H1 (cell line): ENCODE measurements around the gene TBX4. TPM values are rescaled to one million over a fixed set of nuclear protein-coding genes. Genes with fewer than 3 reads are reported as not detected.
A peak's percentile ranks its signal among the peaks of the same experiment; 100 is the strongest.

ENCODE experiments used
- CTCF ChIA-PET: fragments of 300-600 bp; sonication (Branson Sonifier 250); formaldehyde crosslinking; loops from one replicate; lab custom pipeline; 2021; ENCODE audit not compliant: partially characterized antibody; lab: Charles Lee
- POLR2A ChIA-PET: fragments of 300-600 bp; sonication (Branson Sonifier 250); formaldehyde crosslinking; loops from one replicate; lab custom pipeline; 2021; ENCODE audit warnings: inconsistent platforms; ENCODE audit not compliant: partially characterized antibody; lab: Charles Lee
- DNase-seq, 2 experiments: peaks; one replicate each; pipeline versions ENCODE4 v3.0.0 to v3.0.0-alpha.2; 2010 to 2022; ENCODE audit warnings: low spot score in 2 of 2, low read depth in 1 of 2, mixed read lengths in 1 of 2
- FAIRE-seq: peaks from 2 replicates; lab custom pipeline; 2011; peaks lifted over from hg19 to GRCh38; lab: Jason Lieb, UNC
- H2AFZ ChIP-seq: 2 replicates; pipeline ENCODE4 v1.8.1; 2012; ENCODE audit warnings: low read length, inconsistent platforms
- H2AK5ac ChIP-seq: 2 replicates; pipeline ENCODE4 v1.6.1; 2013; ENCODE audit warnings: low read depth, low read length
- H2BK120ac ChIP-seq: replicated peaks from 2 replicates; pipeline ENCODE3; 2013; ENCODE audit warnings: low read depth, low read length, inconsistent platforms
- H2BK12ac ChIP-seq: 2 replicates; pipeline ENCODE4 v1.6.1; 2013; ENCODE audit warnings: low read depth, low read length
- H2BK15ac ChIP-seq: 2 replicates; pipeline ENCODE4 v1.6.1; 2013; ENCODE audit warnings: low read length
- H2BK20ac ChIP-seq: 2 replicates; pipeline ENCODE4 v1.6.1; 2013; ENCODE audit warnings: low read length
- H2BK5ac ChIP-seq: 2 replicates; pipeline ENCODE4 v1.6.1; 2013; ENCODE audit warnings: low read depth, low read length
- H3K14ac ChIP-seq: 2 replicates; pipeline ENCODE4 v1.6.1; 2013; ENCODE audit warnings: inconsistent platforms; ENCODE audit not compliant: insufficient read length
- H3K18ac ChIP-seq: 2 replicates; pipeline ENCODE4 v1.6.1; 2013; ENCODE audit warnings: low read length; ENCODE audit errors: extremely low read depth
- H3K23ac ChIP-seq: 2 replicates; pipeline ENCODE4 v1.6.1; 2013; ENCODE audit warnings: inconsistent platforms; ENCODE audit not compliant: insufficient read length
- H3K23me2 ChIP-seq: 2 replicates; pipeline ENCODE4 v1.6.1; 2013; ENCODE audit warnings: low read depth, low read length
- H3K27ac ChIP-seq: 2 replicates; pipeline ENCODE4 v1.6.1; 2011; ENCODE audit warnings: low read depth, low read length, inconsistent platforms
- H3K27me3 ChIP-seq, 4 experiments: replicated peaks in 1 of 4; 1 replicate in 1 of 4; 2 replicates in 3 of 4; pipeline versions ENCODE4 v1.6.1 to v1.8.1; 2011 to 2013; ENCODE audit warnings: low read length in 3 of 4, mild to moderate bottlenecking in 3 of 4, inconsistent platforms in 2 of 4, mixed read lengths in 2 of 4, moderate library complexity in 1 of 4; ENCODE audit not compliant: control insufficient read depth in 3 of 4, insufficient read depth in 3 of 4; ENCODE audit errors: extremely low read depth in 1 of 4
- H3K36me3 ChIP-seq, 4 experiments: 2 replicates each; pipeline versions ENCODE4 v1.6.1 to v1.8.1; 2011 to 2013; ENCODE audit warnings: mild to moderate bottlenecking in 4 of 4, low read length in 3 of 4, moderate library complexity in 2 of 4, control low read depth in 1 of 4, inconsistent platforms in 1 of 4; ENCODE audit not compliant: insufficient read depth in 4 of 4, control insufficient read depth in 2 of 4
- H3K4ac ChIP-seq: replicated peaks from 2 replicates; pipeline ENCODE3; 2013; ENCODE audit warnings: low read length, low read depth, mixed read lengths, inconsistent platforms; ENCODE audit not compliant: insufficient read length
- H3K4me1 ChIP-seq, 4 experiments: replicated peaks in 1 of 4; 1 replicate in 1 of 4; 2 replicates in 3 of 4; pipeline versions ENCODE4 v1.6.1 to v1.8.1; 2011 to 2013; ENCODE audit warnings: low read length in 3 of 4, inconsistent platforms in 2 of 4, mixed read lengths in 1 of 4; ENCODE audit not compliant: insufficient read depth in 4 of 4, control insufficient read depth in 3 of 4
- H3K4me2 ChIP-seq, 2 experiments: 2 replicates each; pipeline versions ENCODE4 v1.6.1 to v1.8.1; 2011 to 2013; ENCODE audit warnings: low read depth in 2 of 2, low read length in 2 of 2, control low read depth in 1 of 2, inconsistent platforms in 1 of 2, mild to moderate bottlenecking in 1 of 2; ENCODE audit not compliant: insufficient read depth in 1 of 2
- H3K4me3 ChIP-seq, 4 experiments: fragments of 200-600, 300-600 bp in 1 of 4; sonication (generic), shearing (Covaris generic), sonication (Bioruptor Twin) in 1 of 4; 2 replicates each; pipeline versions ENCODE4 v1.5.1 to v1.8.1; 2011 to 2016; ENCODE audit warnings: low read length in 4 of 4, low read depth in 3 of 4, control low read depth in 2 of 4, inconsistent platforms in 2 of 4, mild to moderate bottlenecking in 2 of 4, mixed read lengths in 1 of 4, moderate library complexity in 1 of 4; ENCODE audit not compliant: insufficient read depth in 2 of 4; ENCODE audit errors: extremely low read depth in 1 of 4
- H3K56ac ChIP-seq: replicated peaks from 2 replicates; pipeline ENCODE3; 2013; ENCODE audit warnings: low read depth, mild to moderate bottlenecking, mixed read lengths, low read length, inconsistent platforms; ENCODE audit not compliant: insufficient read length
- H3K79me1 ChIP-seq: 2 replicates; pipeline ENCODE4 v1.6.1; 2013; ENCODE audit warnings: low read depth, low read length, control low read depth
- H3K79me2 ChIP-seq, 2 experiments: 2 replicates each; pipeline versions ENCODE4 v1.6.1 to v1.8.1; 2012 to 2013; ENCODE audit warnings: low read length in 2 of 2, mild to moderate bottlenecking in 2 of 2, inconsistent platforms in 1 of 2; ENCODE audit not compliant: insufficient read depth in 2 of 2, control insufficient read depth in 1 of 2
- H3K9ac ChIP-seq, 4 experiments: replicated peaks in 1 of 4; 1 replicate in 1 of 4; 2 replicates in 3 of 4; pipeline versions ENCODE4 v1.6.1 to v1.8.1; 2011 to 2013; ENCODE audit warnings: low read depth in 3 of 4, low read length in 3 of 4, control low read depth in 2 of 4, mild to moderate bottlenecking in 2 of 4, moderate library complexity in 2 of 4, inconsistent platforms in 1 of 4; ENCODE audit errors: extremely low read depth in 1 of 4
- H3K9me3 ChIP-seq, 2 experiments: 2 replicates each; pipeline versions ENCODE4 v1.6.1 to v1.8.1; 2012 to 2013; ENCODE audit warnings: mild to moderate bottlenecking in 2 of 2, moderate library complexity in 2 of 2, control low read depth in 1 of 2, inconsistent platforms in 1 of 2, low read depth in 1 of 2, low read length in 1 of 2, mixed read lengths in 1 of 2; ENCODE audit not compliant: insufficient read depth in 2 of 2
- H4K20me1 ChIP-seq, 2 experiments: replicated peaks in 1 of 2; 2 replicates each; pipeline versions ENCODE3 to v1.8.1; 2011 to 2013; ENCODE audit warnings: inconsistent platforms in 2 of 2, low read length in 2 of 2, mild to moderate bottlenecking in 1 of 2; ENCODE audit not compliant: insufficient read depth in 2 of 2, control insufficient read depth in 1 of 2
- H4K5ac ChIP-seq: 2 replicates; pipeline ENCODE4 v1.6.1; 2013; ENCODE audit warnings: low read length, low read depth, mixed read lengths, inconsistent platforms; ENCODE audit not compliant: insufficient read length
- H4K8ac ChIP-seq: 2 replicates; pipeline ENCODE4 v1.8.0; 2013; ENCODE audit warnings: mild to moderate bottlenecking, moderate library complexity, low read length, inconsistent platforms; ENCODE audit not compliant: insufficient read depth; ENCODE audit errors: extremely low read depth
- H4K91ac ChIP-seq: replicated peaks from 2 replicates; pipeline ENCODE3; 2013; ENCODE audit warnings: low read length, mixed read lengths, inconsistent platforms; ENCODE audit not compliant: insufficient read length
- BACH1 ChIP-seq: IDR thresholded peaks from 2 replicates; pipeline ENCODE4 v1.6.1; 2012; ENCODE audit warnings: low read length, improper control_type of control experiment
- CBX5 ChIP-seq: fragments of 300-800, 300-1000 bp; sonication (generic); IDR thresholded peaks from 2 replicates; pipeline ENCODE4 v1.7.1; 2016; ENCODE audit warnings: antibody characterized with exemption, low read length, low read depth
- CREB1 ChIP-seq: IDR thresholded peaks from 2 replicates; pipeline ENCODE4 v1.6.1; 2012; ENCODE audit warnings: inconsistent platforms
- FOSL1 ChIP-seq: IDR thresholded peaks from 2 replicates; pipeline ENCODE4 v1.6.1; 2011; ENCODE audit warnings: mild to moderate bottlenecking, low read depth, low read length, moderate library complexity; ENCODE audit not compliant: insufficient read depth
- HDAC6 ChIP-seq: IDR thresholded peaks from one replicate; pipeline ENCODE4 v1.7.1; 2012; ENCODE audit warnings: low read depth, mild to moderate bottlenecking, inconsistent platforms, low read length, moderate library complexity
- JUND ChIP-seq: IDR thresholded peaks from 2 replicates; pipeline ENCODE4 v1.6.1; 2011; ENCODE audit warnings: mild to moderate bottlenecking, improper control_type of control experiment, low read length
- KDM5A ChIP-seq: fragments of 200-600 bp; IDR thresholded peaks from 2 replicates; pipeline ENCODE4 v1.7.1; 2012; ENCODE audit warnings: mild to moderate bottlenecking, low read length, inconsistent platforms, mixed read lengths
- NANOG ChIP-seq: IDR thresholded peaks from 2 replicates; pipeline ENCODE4 v1.6.1; 2011; ENCODE audit warnings: low read length, low read depth, mild to moderate bottlenecking, inconsistent platforms; ENCODE audit not compliant: insufficient read depth, poor library complexity, severe bottlenecking
- NRF1 ChIP-seq: IDR thresholded peaks from 2 replicates; pipeline ENCODE4 v1.6.1; 2011; ENCODE audit warnings: mild to moderate bottlenecking, low read depth, low read length, improper control_type of control experiment
- POLR2A ChIP-seq, 2 experiments: IDR thresholded peaks; 1 replicate in 1 of 2; 2 replicates in 1 of 2; pipeline ENCODE4 v1.6.1; 2011; ENCODE audit warnings: low read depth in 2 of 2, low read length in 2 of 2, mild to moderate bottlenecking in 2 of 2; ENCODE audit errors: control extremely low read depth in 1 of 2
- POLR2AphosphoS5 ChIP-seq: IDR thresholded peaks from 2 replicates; pipeline ENCODE4 v1.6.1; 2011; ENCODE audit warnings: low read depth, low read length
- SUZ12 ChIP-seq: fragments of 200-600 bp; sonication (generic); IDR thresholded peaks from 2 replicates; pipeline ENCODE4 v1.6.1; 2012; ENCODE audit warnings: mild to moderate bottlenecking, inconsistent platforms, low read length, moderate library complexity, mixed read lengths
- TAF1 ChIP-seq: IDR thresholded peaks from 2 replicates; pipeline ENCODE4 v1.6.1; 2011; ENCODE audit warnings: mild to moderate bottlenecking, low read depth, low read length
- TCF12 ChIP-seq: IDR thresholded peaks from 2 replicates; pipeline ENCODE4 v1.6.1; 2011; ENCODE audit warnings: low read depth, mild to moderate bottlenecking, low read length
- whole genome bisulfite sequencing, 2 experiments: shearing (Covaris generic) in 1 of 2; methylation state at CpG; one replicate each; pipeline versions ENCODE4 v1.1.6 to v1.1.7; 2013 to 2015; ENCODE audit warnings: low lambda C conversion rate in 2 of 2, mixed read lengths in 2 of 2, inconsistent platforms in 1 of 2, low coverage in 1 of 2, missing lambda C conversion rate in 1 of 2; ENCODE audit not compliant: insufficient replicate concordance in 2 of 2, insufficient coverage in 1 of 2, insufficient read length in 1 of 2; ENCODE audit errors: extremely low coverage in 1 of 2, missing lambda C conversion rate in 1 of 2; 5-methylcytosine and 5-hydroxymethylcytosine counted together
- polyA plus RNA-seq, 7 experiments: library from polyadenylated mRNA; depleted of rRNA in 3 of 7; stranded (reverse) in 5 of 7; unstranded in 2 of 7; fragments of >200 nt in 5 of 7; fragments of 200-250 nt in 2 of 7; gene quantifications; 1 replicate in 5 of 7; 2 replicates in 1 of 7; 4 replicates in 1 of 7; pipeline versions ENCODE4 v1.2.1 to v1.2.3, GENCODE V29; 2011 to 2013; ENCODE audit warnings: missing spikeins in 2 of 7, mixed read lengths in 2 of 7
- total RNA-seq: library from RNA; stranded (reverse); fragmentation: NEBNext Ultra II Directional; extraction: Animal tissue kit (Norgen Biotek cat#: 25700); gene quantifications from 2 replicates; pipeline ENCODE4 v1.2.1, GENCODE V29; 2021
- TF ChIP-seq, protein P1 (sequence below): IDR thresholded peaks from 2 replicates; pipeline ENCODE4 v1.6.1; 2011; ENCODE audit warnings: low read length, improper control_type of control experiment

Gene TBX4
- total and polyA plus RNA-seq, 2 of the 8 experiments (the other 6 are each of a cell fraction or from before 2014, with no cell fraction given), result 0.02 TPM; not detected in 1

DNA sequence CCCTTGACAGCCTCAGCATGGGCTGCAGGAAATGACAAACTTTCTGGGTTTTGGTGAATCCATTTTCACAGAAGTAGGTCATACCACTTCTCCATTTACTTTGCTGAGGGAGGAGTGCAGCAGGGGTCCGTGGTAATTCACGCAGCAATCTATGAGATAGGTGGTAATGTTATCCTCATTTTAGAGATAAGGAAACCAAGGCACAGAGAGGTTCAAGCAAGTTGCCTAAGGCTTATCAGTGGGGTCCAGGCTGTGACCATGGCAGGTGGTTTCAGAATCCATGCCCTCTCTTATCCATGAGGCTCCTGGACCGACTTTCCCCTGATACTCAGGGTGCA lies 12.6 kb downstream of the TBX4 start:
- H3K23me2 ChIP-seq, result no peaks in the 10 kb centered on the region; the same call in 1 of the 2 replicates
- CTCF ChIA-PET, result interaction anchor here (1.0 to 14.5 kb wide), 9 partner anchors 8 to 153 kb away, joined by 3 to 171 read pairs (median 8); partner anchors contain the start of gene TBX4
- TF ChIP-seq TAF1, result no peak
- TF ChIP-seq, protein P1, sequence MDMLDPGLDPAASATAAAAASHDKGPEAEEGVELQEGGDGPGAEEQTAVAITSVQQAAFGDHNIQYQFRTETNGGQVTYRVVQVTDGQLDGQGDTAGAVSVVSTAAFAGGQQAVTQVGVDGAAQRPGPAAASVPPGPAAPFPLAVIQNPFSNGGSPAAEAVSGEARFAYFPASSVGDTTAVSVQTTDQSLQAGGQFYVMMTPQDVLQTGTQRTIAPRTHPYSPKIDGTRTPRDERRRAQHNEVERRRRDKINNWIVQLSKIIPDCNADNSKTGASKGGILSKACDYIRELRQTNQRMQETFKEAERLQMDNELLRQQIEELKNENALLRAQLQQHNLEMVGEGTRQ, result no peak
- TF ChIP-seq POLR2A (IDR thresholded peaks at IDR 0.05; ENCODE audit: control extremely low read depth in 1 of 2, low read depth in 2 of 2, low read length in 2 of 2), result no peak
- TF ChIP-seq KDM5A, result no peak
- TF ChIP-seq BACH1, result no peak
- TF ChIP-seq TCF12, result no peak
- no peak for TF ChIP-seq CBX5
- no peak for TF ChIP-seq JUND
- no peak for TF ChIP-seq FOSL1
- TF ChIP-seq SUZ12, result no peak
- no peak for TF ChIP-seq NRF1
- TF ChIP-seq CREB1, result no peak
- no peak for TF ChIP-seq HDAC6
- no peak for TF ChIP-seq POLR2AphosphoS5
- no peak for TF ChIP-seq NANOG

More for the DNA sequence above, 12.6 kb downstream of the TBX4 start:
- Histone ChIP-seq H3K4me3 (no peak overlapping the region), H2BK5ac (no peak overlapping the region), H3K27me3 (peaks cover 44 to 85% (median 75%) of the 10 kb centered on the region in 4 experiments), H2BK15ac (peak overlapping the region; percentile 22; the same call in 1 of the 2 replicates), H3K4me2 (no peak overlapping the region), H3K14ac (no peak overlapping the region), H3K4me1 (peaks cover 4 to 28% (median 13%) of the 10 kb centered on the region in 4 experiments), H3K27ac (no peak overlapping the region), H2AFZ (no peak overlapping the region), H2BK120ac (no peak overlapping the region), H3K79me1 (no peaks in the 10 kb centered on the region), H2AK5ac (no peak overlapping the region), H3K23ac (no peak overlapping the region), H3K9me3 (no peaks in the 10 kb centered on the region), H4K20me1 (peaks cover 0 to 6% of the 10 kb centered on the region in 2 experiments), H3K56ac (no peak overlapping the region), H3K18ac (no peak overlapping the region), H2BK12ac (no peak overlapping the region), H4K8ac (no peak overlapping the region), H3K36me3 (no peaks in the 10 kb centered on the region), H3K79me2 (no peaks in the 10 kb centered on the region), H4K5ac (no peak overlapping the region), H4K91ac (no peak overlapping the region), H3K4ac (no peak overlapping the region), H3K9ac (no peak overlapping the region), H2BK20ac (no peak overlapping the region)
- 72% methylated on average over 3 of the region's 3 CpGs; no CpG with 5 or more reads in 1 of the 2 experiments for WGBS, 2 experiments
- no peak for FAIRE-seq
- DNase-seq, result no peak
- POLR2A ChIA-PET, result interaction anchor here (1.1 to 1.8 kb wide), 2 partner anchors 9 to 12 kb away, joined by 4 to 6 read pairs; partner anchors contain the start of gene TBX4
